BJ (cell line): ENCODE results near the gene CAMK2B. TPM values are rescaled to one million over a fixed set of nuclear protein-coding genes. Genes with fewer than 3 reads are reported as not detected.

Experiments used
- CTCF ChIA-PET: fragments of 350-600 bp; formaldehyde crosslinking; extraction: SDS; loops from one replicate; lab custom pipeline; 2021; ENCODE audit warnings: antibody characterized with exemption, inconsistent platforms; lab: Yijun Ruan, JAX
- POLR2A ChIA-PET: fragments of 300-600 bp; sonication (Branson Sonifier 250); formaldehyde crosslinking; extraction: SDS; loops from one replicate; lab custom pipeline; 2021; ENCODE audit warnings: antibody characterized with exemption; lab: Charles Lee
- DNase-seq: peaks from one replicate; pipeline ENCODE4 v3.0.0-alpha.2; 2011; ENCODE audit warnings: low read depth
- H3K27me3 ChIP-seq: 2 replicates; pipeline ENCODE4 v1.6.0; 2011; ENCODE audit warnings: low read length; ENCODE audit not compliant: control insufficient read depth, insufficient read depth
- H3K36me3 ChIP-seq: 2 replicates; pipeline ENCODE4 v1.5.1; 2011; ENCODE audit warnings: low read length; ENCODE audit not compliant: control insufficient read depth, insufficient read depth
- H3K4me3 ChIP-seq: 2 replicates; pipeline ENCODE4 v1.5.1; 2011; ENCODE audit warnings: low read depth, mild to moderate bottlenecking, control low read depth, low read length
- CTCF ChIP-seq: IDR thresholded peaks from 2 replicates; pipeline ENCODE4 v1.5.1; 2011; ENCODE audit warnings: low read depth, mild to moderate bottlenecking, control low read depth, inconsistent platforms, low read length, moderate library complexity; ENCODE audit not compliant: insufficient read depth
- polyA plus RNA-seq: library from polyadenylated mRNA; depleted of rRNA; stranded (reverse); fragments of >200 nt; gene quantifications from 2 replicates; pipeline ENCODE4 v1.2.3, GENCODE V29; 2011

CAMK2B gene
- polyA plus RNA-seq, 1 experiment, result 0.10 TPM

GRCh38 chr7:44368885-44369284 is 43.5 kb upstream of the CAMK2B start:
- Histone ChIP-seq H3K4me3 (no peak overlapping the region), H3K27me3 (no peaks in the 10 kb centered on the region), H3K36me3 (no peaks in the 10 kb centered on the region)
- no peak for DNase-seq
- ChIA-PET POLR2A (no interaction called here), CTCF (interaction anchor here (0.7 to 1.4 kb wide), 2 partner anchors 15 to 21 kb away, joined by 3 to 4 read pairs; no protein-coding TSS in a partner anchor)
- TF ChIP-seq CTCF, result no peak

- H3K36me3 ChIP-seq, result no peaks in the 10 kb centered on the region
- no peaks in the 10 kb centered on the region for H3K27me3 ChIP-seq
- ChIA-PET POLR2A (no interaction called here), CTCF (interaction anchor here (0.7 to 1.4 kb wide), 2 partner anchors 21 to 128 kb away, joined by 3 to 4 read pairs; no protein-coding TSS in a partner anchor)
- TF ChIP-seq CTCF, result no peak
- H3K4me3 ChIP-seq, result no peak overlapping the region
- DNase-seq, result no peak
Measured at GRCh38 chr7:44368455-44368854, 43.1 kb upstream of the CAMK2B start.

GRCh38 chr7:44367475-44368043 is 42.2 kb upstream of the CAMK2B start:
- DNase-seq, result no peak
- CTCF ChIA-PET, result interaction anchor here (0.7 to 1.4 kb wide), 2 partner anchors 20 to 127 kb away, joined by 3 to 4 read pairs; no protein-coding TSS in a partner anchor
- Histone ChIP-seq H3K36me3 (no peaks in the 10 kb centered on the region), H3K4me3 (no peak overlapping the region), H3K27me3 (no peaks in the 10 kb centered on the region)
- no peak for TF ChIP-seq CTCF
- POLR2A ChIA-PET, result no interaction called here

GRCh38 chr7:44366986-44367385 is 41.6 kb upstream of the CAMK2B start:
- H3K36me3 ChIP-seq, result no peaks in the 10 kb centered on the region
- CTCF ChIA-PET, result no interaction called here
- no peak overlapping the region for H3K4me3 ChIP-seq
- TF ChIP-seq CTCF, result no peak
- no peak for DNase-seq
- POLR2A ChIA-PET, result no interaction called here
- H3K27me3 ChIP-seq, result no peaks in the 10 kb centered on the region

- CTCF ChIA-PET, result interaction anchor here (1.0 kb wide), 1 partner anchor 16 kb away, joined by 3 read pairs; no protein-coding TSS in a partner anchor
- DNase-seq, result no peak
- no peaks in the 10 kb centered on the region for H3K27me3 ChIP-seq
- no peak for TF ChIP-seq CTCF
- no peak overlapping the region for H3K4me3 ChIP-seq
- POLR2A ChIA-PET, result no interaction called here
- H3K36me3 ChIP-seq, result no peaks in the 10 kb centered on the region
Measured at GRCh38 chr7:44353668-44354067, 28.3 kb upstream of the CAMK2B start.
